ENCODE measurements around the gene LAIR1.

DNA sequence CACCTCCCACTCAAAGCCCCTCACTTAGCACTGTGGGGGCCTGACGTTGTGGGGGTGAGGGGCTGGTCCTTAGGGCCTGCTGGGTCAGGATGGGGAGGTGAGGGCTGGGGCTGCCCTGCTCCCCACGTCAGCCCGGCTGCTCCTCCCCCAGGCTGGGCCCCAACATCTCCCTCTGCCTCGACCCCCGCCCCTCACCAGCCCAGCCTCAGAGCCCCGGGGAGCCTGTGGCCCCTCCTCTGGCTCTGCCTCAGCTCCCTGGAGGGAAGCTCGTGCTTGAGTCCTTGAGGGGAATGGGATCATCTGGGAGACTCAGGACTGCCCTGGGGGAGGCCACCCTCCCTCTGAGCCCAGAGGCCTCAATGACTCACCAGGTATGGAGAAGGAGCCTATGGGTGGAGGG lies 32.6 kb downstream of the LAIR1 start:
- no peak for TF ChIP-seq FOXK2 (IDR thresholded peaks at IDR 0.05)
- TF ChIP-seq SP1 (IDR thresholded peaks at IDR 0.05) = no peak
- no peak for TF ChIP-seq SUZ12 (IDR thresholded peaks at IDR 0.05)
- TF ChIP-seq TARDBP (IDR thresholded peaks at IDR 0.05) = no peak
- TF ChIP-seq FOXM1 (IDR thresholded peaks at IDR 0.05; ENCODE audit: borderline replicate concordance) = no peak
- no peak for TF ChIP-seq BHLHE40 (IDR thresholded peaks at IDR 0.05; ENCODE audit: borderline replicate concordance)
- no peak for TF ChIP-seq ELF4 (IDR thresholded peaks at IDR 0.05)
- TF ChIP-seq LEF1 (IDR thresholded peaks at IDR 0.05; ENCODE audit: borderline replicate concordance) = no peak
- TF ChIP-seq ZNF384 (IDR thresholded peaks at IDR 0.05) = no peak
- TF ChIP-seq ARNT (IDR thresholded peaks at IDR 0.05) = no peak
- no peak for TF ChIP-seq L3MBTL2 (conservative IDR thresholded peaks at IDR 0.05)
- TF ChIP-seq, protein P1, sequence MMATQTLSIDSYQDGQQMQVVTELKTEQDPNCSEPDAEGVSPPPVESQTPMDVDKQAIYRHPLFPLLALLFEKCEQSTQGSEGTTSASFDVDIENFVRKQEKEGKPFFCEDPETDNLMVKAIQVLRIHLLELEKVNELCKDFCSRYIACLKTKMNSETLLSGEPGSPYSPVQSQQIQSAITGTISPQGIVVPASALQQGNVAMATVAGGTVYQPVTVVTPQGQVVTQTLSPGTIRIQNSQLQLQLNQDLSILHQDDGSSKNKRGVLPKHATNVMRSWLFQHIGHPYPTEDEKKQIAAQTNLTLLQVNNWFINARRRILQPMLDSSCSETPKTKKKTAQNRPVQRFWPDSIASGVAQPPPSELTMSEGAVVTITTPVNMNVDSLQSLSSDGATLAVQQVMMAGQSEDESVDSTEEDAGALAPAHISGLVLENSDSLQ (IDR thresholded peaks at IDR 0.05) = no peak
- TF ChIP-seq FOXA1 (IDR thresholded peaks at IDR 0.05) = no peak
